ENCODE results near the gene ACOT12. TPM values are rescaled to one million over a fixed set of nuclear protein-coding genes. Genes with fewer than 3 reads are reported as not detected.
A peak's percentile ranks its signal among the peaks of the same experiment; 100 is the strongest.

The ACOT12 gene
- total and polyA plus RNA-seq, 9 of the 15 experiments (the other 6 are each of a cell fraction or from before 2014, with no cell fraction given), result 0.03 TPM; not detected in 8

DNA sequence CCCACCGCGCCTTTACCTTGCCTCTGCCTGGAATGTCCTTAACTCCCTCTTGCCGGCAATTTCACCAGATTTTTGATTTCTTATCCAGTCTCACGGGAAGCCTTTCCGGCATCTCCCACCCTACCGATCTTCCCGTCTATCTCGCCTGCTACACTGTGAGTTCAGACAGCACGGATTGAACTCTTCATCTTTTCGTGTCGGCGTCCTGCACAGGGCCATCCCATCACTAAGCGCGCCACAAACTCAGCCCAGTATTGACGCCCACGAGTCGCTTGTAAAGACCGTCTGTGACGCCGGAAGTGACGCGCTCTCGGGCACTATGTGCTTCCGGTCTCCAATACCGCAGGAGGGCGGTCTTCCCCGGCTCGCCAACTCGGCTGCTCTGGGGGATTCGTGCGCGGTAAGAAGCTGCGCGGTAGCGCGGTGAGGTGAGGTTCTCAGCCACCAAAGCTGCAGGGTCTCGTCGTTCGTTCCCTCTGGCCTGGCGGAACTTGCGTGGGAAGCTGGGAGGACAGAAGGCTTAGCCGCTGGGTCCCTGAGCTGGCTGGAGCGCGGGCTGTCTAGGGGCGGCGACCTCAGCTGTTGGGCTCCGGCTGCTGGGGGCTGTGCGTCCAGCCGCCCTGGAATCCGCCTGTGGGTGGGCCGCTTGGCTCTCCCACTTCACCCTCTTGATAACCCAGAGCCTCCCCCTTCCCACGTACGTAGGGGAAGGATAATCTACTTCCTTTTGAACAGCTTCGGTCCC is 92.5 kb downstream of the ACOT12 start, which contains the start of gene ZCCHC9 (continued):
- TF ChIP-seq RBM34 (IDR thresholded peaks at IDR 0.05; ENCODE audit: borderline replicate concordance, insufficient read depth, low read length), result no peak
- no peak for TF ChIP-seq SRSF3 (IDR thresholded peaks at IDR 0.05; ENCODE audit: insufficient read depth, low read length)
- no peak for TF ChIP-seq ZNF121 (CRISPR knock-in tag; conservative IDR thresholded peaks at IDR 0.05)
- TF ChIP-seq RFX7 (CRISPR knock-in tag; IDR thresholded peaks at IDR 0.05), result no peak
- TF ChIP-seq ZNF124 (CRISPR knock-in tag; IDR thresholded peaks at IDR 0.05), result no peak
- TF ChIP-seq ZNF551 (CRISPR knock-in tag; IDR thresholded peaks at IDR 0.05), result no peak
- no peak for TF ChIP-seq KLF10 (CRISPR knock-in tag; IDR thresholded peaks at IDR 0.05)
- no peak for TF ChIP-seq ATF3 (IDR thresholded peaks at IDR 0.05)
- 0 out of 2 replicates have a peak, but pooled peaks have one; percentile 36 for TF ChIP-seq ATF3 (CRISPR knock-in tag; conservative IDR thresholded peaks at IDR 0.05)
- TF ChIP-seq BMI1 (IDR thresholded peaks at IDR 0.05; ENCODE audit: low read length), result no peak
- no peak for TF ChIP-seq PRPF4 (IDR thresholded peaks at IDR 0.05; ENCODE audit: insufficient read depth, low read depth, low read length, poor library complexity, severe bottlenecking)
- TF ChIP-seq PML (IDR thresholded peaks at IDR 0.05; ENCODE audit: low read length), result peak; percentile 85
- TF ChIP-seq TARDBP (IDR thresholded peaks at IDR 0.05), result no peak
- TF ChIP-seq EP300 (IDR thresholded peaks at IDR 0.05; ENCODE audit: low read length), result peak; percentile 40; the same call in 1 of the 2 replicates
- no peak for TF ChIP-seq TSC22D4 (tag; IDR thresholded peaks at IDR 0.05)
- TF ChIP-seq KDM1A (IDR thresholded peaks at IDR 0.05), result no peak; a peak in 1 of 4 replicates
- no peak for TF ChIP-seq HDAC8 (tag; IDR thresholded peaks at IDR 0.05)
- no peak for TF ChIP-seq ZNF583 (CRISPR knock-in tag; IDR thresholded peaks at IDR 0.05)
- no peak for TF ChIP-seq E2F3 (CRISPR knock-in tag; IDR thresholded peaks at IDR 0.05)
- TF ChIP-seq AFF1 (IDR thresholded peaks at IDR 0.05; ENCODE audit: low read depth in 1 of 2, partially characterized antibody in 2 of 2), result peak in 1 of 2 experiments; percentile 71
- TF ChIP-seq KDM4B (IDR thresholded peaks at IDR 0.05; ENCODE audit: borderline replicate concordance in 2 of 2, low read depth in 1 of 2), result peak in 1 of 2 experiments; percentile 78; a peak in 1 of 4 replicates
- TF ChIP-seq PHTF2 (CRISPR knock-in tag; IDR thresholded peaks at IDR 0.05), result no peak
- TF ChIP-seq ETS2 (tag; IDR thresholded peaks at IDR 0.05; ENCODE audit: borderline replicate concordance, poor library complexity, severe bottlenecking), result no peak
- no peak for TF ChIP-seq ZNF23 (CRISPR knock-in tag; IDR thresholded peaks at IDR 0.05)
- no peak for TF ChIP-seq POLR3G (IDR thresholded peaks at IDR 0.05; ENCODE audit: extremely low read depth, insufficient read length, insufficient replicate concordance)

Data from K562 (cell line).